ENCODE data around the gene NPHS1. TPM values are rescaled to one million over a fixed set of nuclear protein-coding genes. Genes with fewer than 3 reads are reported as not detected.

Gene NPHS1
- total and polyA plus RNA-seq, 4 donors = 0.30 to 2.1 (median 1.2) TPM

DNA sequence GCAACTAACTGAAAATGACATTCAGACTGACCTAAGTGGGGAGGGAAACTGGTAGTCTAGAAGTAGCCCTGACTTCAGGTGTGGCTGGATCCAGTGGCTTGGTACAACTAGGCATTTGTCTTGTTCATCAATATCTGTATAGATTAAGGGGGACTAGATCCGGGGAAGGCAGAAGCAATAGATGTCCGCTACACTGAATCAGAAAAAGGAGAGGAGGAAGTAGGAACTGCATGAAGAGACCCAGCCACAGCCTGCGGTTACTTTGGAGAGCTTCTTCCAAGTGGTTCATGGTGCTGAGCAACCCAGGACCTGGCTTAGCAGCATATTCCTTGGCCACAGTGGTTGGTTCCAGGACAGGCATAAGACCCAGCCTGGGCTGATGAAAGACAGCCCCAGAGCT is 29.7 kb downstream of the NPHS1 start:
- Histone ChIP-seq H3K9me3 (ENCODE audit: control insufficient read depth, insufficient read depth, low read length) (no peaks in the 10 kb centered on the region), H3K4me3 (ENCODE audit: low read depth, low read length) (no peak overlapping the region), H3K4me1 (ENCODE audit: control insufficient read depth, insufficient read depth, low read length) (no peaks in the 10 kb centered on the region), H3K27ac (ENCODE audit: low read depth, low read length) (no peak overlapping the region), H3K27me3 (ENCODE audit: control insufficient read depth, insufficient read depth, low read length) (no peaks in the 10 kb centered on the region), H3K36me3 (ENCODE audit: control insufficient read depth, insufficient read depth, low read length) (no peaks in the 10 kb centered on the region)
- no peak for DNase-seq (ENCODE audit: low read depth in 4 of 6, low spot score in 6 of 6)
- 79% methylated on average over 3 of the region's 3 CpGs for WGBS (ENCODE audit: insufficient coverage)

DNA sequence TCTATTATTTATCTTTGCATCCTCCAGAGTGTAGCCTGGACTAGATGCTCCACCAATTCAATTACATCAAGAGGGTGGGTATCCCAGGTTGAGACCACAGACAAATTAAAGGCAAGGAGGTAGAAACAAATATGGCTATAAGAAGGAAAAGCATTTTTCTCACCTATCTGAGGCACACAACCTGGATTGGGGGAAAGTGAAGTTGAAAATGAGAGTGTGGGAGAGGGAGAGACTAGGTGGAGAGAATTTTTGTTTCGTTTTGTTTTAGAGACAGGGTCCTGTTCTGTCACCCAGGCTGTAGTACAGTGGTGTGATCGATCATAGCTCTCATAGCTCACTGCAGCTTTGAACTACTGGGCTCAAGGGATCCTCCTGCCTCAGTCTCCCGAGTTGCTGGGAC is 33.9 kb downstream of the NPHS1 start:
- no peak overlapping the region for H3K4me3 ChIP-seq (ENCODE audit: low read depth, low read length)
- DNase-seq (ENCODE audit: low read depth in 4 of 6, low spot score in 6 of 6) = no peak
- H3K4me1 ChIP-seq (ENCODE audit: control insufficient read depth, insufficient read depth, low read length) = no peaks in the 10 kb centered on the region
- no peak overlapping the region for H3K27ac ChIP-seq (ENCODE audit: low read depth, low read length)
- no peaks in the 10 kb centered on the region for H3K27me3 ChIP-seq (ENCODE audit: control insufficient read depth, insufficient read depth, low read length)
- 72% methylated on average over 2 of the region's 3 CpGs for WGBS (ENCODE audit: insufficient coverage)
- H3K9me3 ChIP-seq (ENCODE audit: control insufficient read depth, insufficient read depth, low read length) = no peaks in the 10 kb centered on the region
- H3K36me3 ChIP-seq (ENCODE audit: control insufficient read depth, insufficient read depth, low read length) = no peaks in the 10 kb centered on the region

DNA sequence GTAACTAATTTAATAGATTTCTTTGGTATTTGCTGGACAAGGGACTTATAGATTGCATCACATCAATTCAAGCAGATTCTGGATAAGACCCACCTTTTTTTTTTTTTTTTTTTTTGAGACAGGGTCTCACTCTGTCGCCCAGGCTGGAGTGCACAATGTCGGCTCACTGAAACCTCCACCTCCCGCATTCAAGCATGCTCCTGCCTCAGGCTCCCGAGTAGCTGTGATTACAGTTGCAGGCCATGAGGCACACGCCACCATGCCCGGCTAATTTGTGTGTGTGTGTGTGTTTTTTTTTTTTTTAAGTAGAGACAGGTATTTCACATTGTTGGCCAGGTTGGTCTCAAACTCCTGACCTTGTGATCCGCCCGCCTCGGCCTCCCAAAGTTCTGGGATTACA is 35.5 kb downstream of the NPHS1 start:
- no peaks in the 10 kb centered on the region for H3K36me3 ChIP-seq (ENCODE audit: control insufficient read depth, insufficient read depth, low read length)
- no peaks in the 10 kb centered on the region for H3K4me1 ChIP-seq (ENCODE audit: control insufficient read depth, insufficient read depth, low read length)
- DNase-seq (ENCODE audit: low read depth in 4 of 6, low spot score in 6 of 6) = no peak
- no peaks in the 10 kb centered on the region for H3K27me3 ChIP-seq (ENCODE audit: control insufficient read depth, insufficient read depth, low read length)
- H3K9me3 ChIP-seq (ENCODE audit: control insufficient read depth, insufficient read depth, low read length) = no peaks in the 10 kb centered on the region
- H3K27ac ChIP-seq (ENCODE audit: low read depth, low read length) = no peak overlapping the region
- 95% methylated on average over 4 of the region's 9 CpGs for WGBS (ENCODE audit: insufficient coverage)
- H3K4me3 ChIP-seq (ENCODE audit: low read depth, low read length) = no peak overlapping the region

DNA sequence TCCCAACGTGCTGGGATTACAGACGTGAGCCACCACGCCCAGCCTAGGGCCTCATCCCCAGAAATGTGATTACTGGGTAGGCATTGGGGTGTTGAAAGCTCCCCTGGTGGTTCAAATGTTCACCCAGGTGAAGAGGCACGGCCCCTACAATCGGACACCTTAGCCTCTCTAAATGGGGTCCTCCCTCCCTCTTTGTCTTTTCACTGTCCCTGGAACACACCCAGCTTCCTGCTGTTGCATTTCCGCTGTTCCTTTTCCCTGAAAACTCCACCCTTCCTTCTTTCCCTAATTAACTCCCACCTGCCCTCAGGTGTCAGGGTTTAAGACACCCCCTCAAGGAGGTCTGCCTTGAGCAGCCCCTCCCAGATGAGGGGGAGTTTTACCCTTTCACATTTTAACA is 36.0 kb downstream of the NPHS1 start:
- DNase-seq (ENCODE audit: low read depth in 4 of 6, low spot score in 6 of 6) = no peak
- no peak overlapping the region for H3K27ac ChIP-seq (ENCODE audit: low read depth, low read length)
- no peak overlapping the region for H3K4me3 ChIP-seq (ENCODE audit: low read depth, low read length)
- H3K27me3 ChIP-seq (ENCODE audit: control insufficient read depth, insufficient read depth, low read length) = no peaks in the 10 kb centered on the region
- no peaks in the 10 kb centered on the region for H3K36me3 ChIP-seq (ENCODE audit: control insufficient read depth, insufficient read depth, low read length)
- H3K9me3 ChIP-seq (ENCODE audit: control insufficient read depth, insufficient read depth, low read length) = no peaks in the 10 kb centered on the region
- no peaks in the 10 kb centered on the region for H3K4me1 ChIP-seq (ENCODE audit: control insufficient read depth, insufficient read depth, low read length)
- 22% methylated on average over 3 of the region's 6 CpGs for whole genome bisulfite sequencing (ENCODE audit: insufficient coverage)

DNA sequence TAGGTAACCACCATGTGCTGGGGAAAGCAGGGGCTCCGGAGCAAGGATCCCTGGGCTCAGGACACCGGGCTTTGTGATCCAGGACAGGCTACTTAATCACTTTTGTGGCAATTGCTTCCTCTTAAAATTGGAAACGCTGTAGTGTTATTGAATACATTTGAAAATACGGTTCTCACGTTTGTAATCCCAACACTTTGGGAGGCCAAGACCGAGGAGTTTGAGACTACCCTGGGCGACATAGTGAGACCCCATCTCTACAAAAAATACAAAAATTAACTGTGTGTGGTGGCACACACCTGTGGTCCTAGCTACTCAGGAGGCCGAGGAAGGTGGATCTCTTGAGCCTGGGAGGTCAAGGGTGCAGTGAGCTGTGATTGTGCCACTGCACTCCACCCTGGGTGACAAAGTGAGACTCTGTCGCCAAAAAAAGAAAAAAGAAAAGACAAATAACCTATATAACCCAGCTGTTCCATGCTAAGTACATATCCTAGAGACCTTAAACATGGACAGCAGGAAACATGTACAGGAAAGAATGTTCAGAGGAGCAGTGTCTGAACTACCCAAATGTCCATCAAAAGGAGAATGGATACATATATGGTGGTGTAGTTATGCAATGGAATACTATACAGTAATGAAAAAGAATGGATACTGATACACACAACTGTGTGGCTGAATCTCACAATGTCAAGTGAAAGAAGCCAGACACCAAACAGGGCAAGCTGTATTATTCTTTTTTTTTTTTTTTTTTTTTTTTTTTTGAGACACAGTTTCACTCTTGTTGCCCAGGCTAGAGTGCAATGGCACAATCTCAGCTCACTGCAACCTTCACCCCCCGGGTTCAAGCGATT is 39.0 kb downstream of the NPHS1 start:
- H3K4me3 ChIP-seq (ENCODE audit: low read depth, low read length) = no peak overlapping the region
- no peak for DNase-seq (ENCODE audit: low read depth in 4 of 6, low spot score in 6 of 6)
- H3K9me3 ChIP-seq (ENCODE audit: control insufficient read depth, insufficient read depth, low read length) = no peaks in the 10 kb centered on the region
- no peaks in the 10 kb centered on the region for H3K27me3 ChIP-seq (ENCODE audit: control insufficient read depth, insufficient read depth, low read length)
- no peaks in the 10 kb centered on the region for H3K4me1 ChIP-seq (ENCODE audit: control insufficient read depth, insufficient read depth, low read length)
- no peaks in the 10 kb centered on the region for H3K36me3 ChIP-seq (ENCODE audit: control insufficient read depth, insufficient read depth, low read length)
- 79% methylated on average over 2 of the region's 11 CpGs for WGBS (ENCODE audit: insufficient coverage)
- no peak overlapping the region for H3K27ac ChIP-seq (ENCODE audit: low read depth, low read length)

DNA sequence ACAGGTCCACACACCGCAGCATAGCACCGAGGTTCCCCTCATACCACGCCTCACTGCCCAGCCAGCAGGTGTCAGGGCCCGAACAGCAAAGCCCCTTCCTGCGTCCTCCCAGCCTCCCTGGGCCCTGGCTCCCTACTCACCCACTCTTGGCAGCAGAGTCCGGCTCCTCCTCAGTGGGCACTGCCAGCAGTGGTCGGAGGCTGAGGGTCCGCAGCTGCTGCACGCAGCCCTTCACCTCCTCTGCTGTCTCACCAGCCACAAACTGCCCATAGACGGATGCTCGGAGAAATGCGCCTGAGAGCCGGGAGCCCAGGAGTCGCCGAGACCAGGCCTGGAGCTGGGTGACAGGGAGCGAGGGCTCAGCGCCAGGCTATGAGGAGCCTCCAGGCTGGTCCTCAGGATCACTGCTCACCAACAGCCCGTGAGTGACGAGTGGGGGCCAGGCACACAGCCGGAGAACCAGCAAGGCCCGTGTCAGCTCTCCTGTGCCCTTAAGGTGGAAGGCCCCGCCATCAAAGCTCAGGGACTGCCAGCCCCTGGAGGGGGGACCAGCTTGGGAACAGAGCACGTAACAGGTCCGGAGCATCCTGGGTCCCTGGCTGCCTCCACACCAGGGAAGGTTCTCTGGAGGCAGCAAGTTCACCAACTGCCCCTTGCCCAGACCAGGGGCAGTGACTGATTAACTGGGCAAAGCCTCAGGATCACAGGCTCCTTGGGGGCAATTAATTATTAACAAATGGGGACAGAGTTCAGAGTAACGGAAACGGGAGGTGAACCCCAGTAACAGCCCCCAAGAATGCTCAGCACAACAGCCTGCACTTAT is 39.9 kb downstream of the NPHS1 start, which contains the start of gene PRODH2:
TSS of gene PRODH2 (minus strand) at position 626 of the 823 bp plus-strand sequence. CDS start at position 586, 40 bp downstream.
- Histone ChIP-seq H3K4me3 (ENCODE audit: low read depth, low read length) (no peak within 1 kb of the TSS), H3K4me1 (ENCODE audit: control insufficient read depth, insufficient read depth, low read length) (no peaks in the 10 kb centered on the region), H3K27me3 (ENCODE audit: control insufficient read depth, insufficient read depth, low read length) (no peaks in the 10 kb centered on the region), H3K36me3 (ENCODE audit: control insufficient read depth, insufficient read depth, low read length) (no peaks in the 10 kb centered on the region), H3K27ac (ENCODE audit: low read depth, low read length) (no peak within 1 kb of the TSS), H3K9me3 (ENCODE audit: control insufficient read depth, insufficient read depth, low read length) (no peaks in the 10 kb centered on the region)
- 72% methylated on average over 24 of the region's 26 CpGs for WGBS (ENCODE audit: insufficient coverage)
- DNase-seq (ENCODE audit: low read depth in 4 of 6, low spot score in 6 of 6) = no peak

DNA sequence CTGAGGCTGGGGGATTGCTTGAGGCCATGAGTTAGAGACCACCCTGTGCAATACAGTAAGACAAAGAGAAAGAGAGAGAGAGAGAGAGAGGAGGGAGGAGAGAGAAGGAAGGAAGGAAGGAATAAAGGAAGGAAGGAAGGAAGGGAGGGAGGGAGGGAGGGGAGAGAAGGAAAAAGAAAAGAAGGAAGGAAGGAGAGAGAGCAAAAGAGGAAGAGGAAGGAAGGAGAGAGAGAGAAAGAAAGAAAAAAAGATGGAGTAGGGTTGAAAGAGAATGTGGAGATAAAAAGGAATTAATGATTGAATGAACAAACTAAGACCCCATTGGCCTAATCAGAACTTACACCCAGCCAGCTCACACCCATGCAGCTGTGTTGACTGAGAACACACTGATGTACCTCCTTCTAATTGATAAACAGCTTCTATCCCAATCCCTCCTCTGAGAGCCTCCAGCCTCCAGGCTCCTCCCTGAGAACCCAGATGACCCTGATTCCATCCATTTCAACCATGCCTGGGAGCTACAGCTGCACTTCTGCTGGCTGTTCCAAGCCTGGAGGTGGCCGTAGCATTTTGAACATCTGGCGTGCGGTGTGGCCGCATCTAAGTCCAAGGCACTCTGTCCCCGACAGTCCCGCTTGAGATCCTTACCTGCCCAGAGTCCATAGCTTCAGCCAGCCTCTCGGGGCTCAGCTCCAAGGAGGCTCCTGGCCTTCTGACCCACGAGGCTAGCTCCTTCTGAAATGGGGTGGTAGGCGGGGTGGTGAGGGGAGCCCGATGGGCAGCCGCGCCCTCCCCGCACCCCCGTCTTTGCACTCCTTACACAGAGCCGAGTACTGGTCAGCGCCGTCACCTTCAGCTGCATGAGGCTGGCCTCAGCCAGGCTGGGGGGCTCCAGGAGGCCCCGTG is 40.7 kb downstream of the NPHS1 start:
- H3K36me3 ChIP-seq (ENCODE audit: control insufficient read depth, insufficient read depth, low read length) = no peaks in the 10 kb centered on the region
- DNase-seq (ENCODE audit: low read depth in 4 of 6, low spot score in 6 of 6) = no peak
- no peaks in the 10 kb centered on the region for H3K4me1 ChIP-seq (ENCODE audit: control insufficient read depth, insufficient read depth, low read length)
- WGBS (ENCODE audit: insufficient coverage) = 76% methylated on average over 16 of the region's 18 CpGs
- H3K4me3 ChIP-seq (ENCODE audit: low read depth, low read length) = no peak overlapping the region
- H3K27ac ChIP-seq (ENCODE audit: low read depth, low read length) = no peak overlapping the region
- H3K9me3 ChIP-seq (ENCODE audit: control insufficient read depth, insufficient read depth, low read length) = no peaks in the 10 kb centered on the region
- H3K27me3 ChIP-seq (ENCODE audit: control insufficient read depth, insufficient read depth, low read length) = no peaks in the 10 kb centered on the region

DNA sequence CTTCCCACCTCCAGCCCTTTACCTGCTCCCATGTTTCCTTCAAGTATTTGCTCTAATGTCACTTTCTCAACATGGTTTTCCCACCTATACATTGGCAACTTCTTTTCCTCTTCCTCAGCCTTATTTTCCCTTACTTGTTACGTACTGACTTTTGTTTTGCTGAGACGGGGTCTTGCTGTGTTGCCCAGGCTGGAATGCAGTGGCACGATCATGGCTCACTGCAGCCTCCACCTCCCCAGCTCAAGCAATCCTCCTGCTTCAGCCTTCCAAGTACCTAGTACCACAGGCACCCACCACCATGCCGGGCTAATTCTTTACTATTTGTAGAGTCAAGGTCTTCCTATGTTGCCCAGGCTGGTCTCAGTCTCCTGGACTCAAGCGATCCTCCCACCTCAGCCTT is 44.7 kb downstream of the NPHS1 start:
- no peak for DNase-seq (ENCODE audit: low read depth in 4 of 6, low spot score in 6 of 6)
- Histone ChIP-seq H3K4me3 (ENCODE audit: low read depth, low read length) (no peak overlapping the region), H3K36me3 (ENCODE audit: control insufficient read depth, insufficient read depth, low read length) (no peaks in the 10 kb centered on the region), H3K4me1 (ENCODE audit: control insufficient read depth, insufficient read depth, low read length) (no peaks in the 10 kb centered on the region), H3K27ac (ENCODE audit: low read depth, low read length) (no peak overlapping the region), H3K9me3 (ENCODE audit: control insufficient read depth, insufficient read depth, low read length) (no peaks in the 10 kb centered on the region), H3K27me3 (ENCODE audit: control insufficient read depth, insufficient read depth, low read length) (no peaks in the 10 kb centered on the region)
- 94% methylated on average over 3 of the region's 5 CpGs for WGBS (ENCODE audit: insufficient coverage)

DNA sequence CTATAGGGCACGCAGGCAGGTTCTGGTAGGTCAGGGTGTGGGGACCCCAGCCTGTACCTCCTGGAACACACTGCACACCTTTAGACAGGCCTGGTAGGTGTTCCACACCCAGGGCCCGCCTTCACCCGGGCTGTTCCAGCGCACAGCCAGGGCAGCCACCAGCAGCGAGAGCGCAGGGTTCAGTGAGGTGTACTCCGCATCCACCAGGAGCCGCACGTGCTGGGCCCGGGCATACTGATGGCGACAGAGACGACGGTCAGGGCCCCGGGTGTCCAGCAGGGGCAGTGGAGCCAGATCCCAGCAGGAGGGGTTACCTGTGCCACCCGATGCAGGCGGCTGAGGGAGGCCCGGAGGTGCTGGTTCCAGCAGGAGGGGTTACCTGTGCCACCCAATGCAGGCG is 45.7 kb downstream of the NPHS1 start:
- H3K4me3 ChIP-seq (ENCODE audit: low read depth, low read length) = no peak overlapping the region
- no peaks in the 10 kb centered on the region for H3K36me3 ChIP-seq (ENCODE audit: control insufficient read depth, insufficient read depth, low read length)
- no peaks in the 10 kb centered on the region for H3K9me3 ChIP-seq (ENCODE audit: control insufficient read depth, insufficient read depth, low read length)
- DNase-seq (ENCODE audit: low read depth in 4 of 6, low spot score in 6 of 6) = no peak
- no peaks in the 10 kb centered on the region for H3K4me1 ChIP-seq (ENCODE audit: control insufficient read depth, insufficient read depth, low read length)
- 81% methylated on average over 18 of the region's 18 CpGs for WGBS (ENCODE audit: insufficient coverage)
- H3K27ac ChIP-seq (ENCODE audit: low read depth, low read length) = no peak overlapping the region
- no peaks in the 10 kb centered on the region for H3K27me3 ChIP-seq (ENCODE audit: control insufficient read depth, insufficient read depth, low read length)
